LHCN-M2 (cell line): ENCODE measurements around the gene CUEDC1. TPM values are rescaled to one million over a fixed set of nuclear protein-coding genes. Genes with fewer than 3 reads are reported as not detected.

Source experiments
- DNase-seq: peaks from one replicate; pipeline ENCODE4 v3.0.0-alpha.2; 2012; ENCODE audit warnings: low read depth
- total RNA-seq: library from RNA; depleted of rRNA; stranded (reverse); fragments of >200 nt; gene quantifications from 2 replicates; pipeline ENCODE4 v1.2.3, GENCODE V29; 2014

Gene CUEDC1
- total RNA-seq, 1 experiment from 2014 or later: 29.6 TPM

GRCh38 chr17:57916925-57917858 lies 38.0 kb downstream of the CUEDC1 start:
- DNase-seq: no peak

- DNase-seq: no peak
These were observed 39.0 kb downstream of the CUEDC1 start for GRCh38 chr17:57915985-57916757.

- no peak for DNase-seq
These were observed 39.7 kb downstream of the CUEDC1 start for GRCh38 chr17:57915544-57915943.

- no peak for DNase-seq
These were observed 40.7 kb downstream of the CUEDC1 start for GRCh38 chr17:57914273-57915142.

DNA sequence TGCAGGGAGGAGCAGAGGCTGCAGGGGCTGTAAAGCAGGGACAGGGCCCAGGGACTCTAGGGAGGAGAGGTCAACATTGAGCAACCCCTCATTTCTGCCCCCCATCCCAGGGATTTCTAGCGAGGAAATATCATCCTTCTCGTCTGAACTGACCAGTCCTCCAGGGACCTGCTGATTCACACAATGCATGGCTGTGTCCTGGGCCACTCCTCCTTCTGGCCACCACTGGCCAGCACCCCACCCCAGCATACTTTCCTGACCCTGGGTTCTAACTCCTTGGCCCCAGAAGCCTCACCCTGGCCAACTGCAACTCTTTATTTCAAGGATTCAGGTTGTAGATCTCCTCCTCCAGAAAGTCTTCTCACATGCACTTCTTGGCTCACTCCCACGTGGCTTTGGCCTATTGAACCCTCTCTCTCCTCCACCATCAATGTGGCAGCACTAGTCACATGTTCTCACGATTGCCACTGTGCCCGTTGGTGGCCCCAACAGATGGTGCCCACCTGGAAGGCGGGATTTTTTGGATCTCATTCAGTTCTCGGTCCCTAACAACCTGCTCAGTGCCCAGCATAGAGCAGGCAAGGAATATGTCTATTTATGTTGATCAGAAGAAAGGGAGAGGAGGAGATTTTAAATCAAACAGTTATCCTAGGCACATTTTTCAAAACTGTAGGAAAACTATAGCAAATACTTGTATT lies 41.5 kb downstream of the CUEDC1 start:
- DNase-seq: peak; percentile 69

DNA sequence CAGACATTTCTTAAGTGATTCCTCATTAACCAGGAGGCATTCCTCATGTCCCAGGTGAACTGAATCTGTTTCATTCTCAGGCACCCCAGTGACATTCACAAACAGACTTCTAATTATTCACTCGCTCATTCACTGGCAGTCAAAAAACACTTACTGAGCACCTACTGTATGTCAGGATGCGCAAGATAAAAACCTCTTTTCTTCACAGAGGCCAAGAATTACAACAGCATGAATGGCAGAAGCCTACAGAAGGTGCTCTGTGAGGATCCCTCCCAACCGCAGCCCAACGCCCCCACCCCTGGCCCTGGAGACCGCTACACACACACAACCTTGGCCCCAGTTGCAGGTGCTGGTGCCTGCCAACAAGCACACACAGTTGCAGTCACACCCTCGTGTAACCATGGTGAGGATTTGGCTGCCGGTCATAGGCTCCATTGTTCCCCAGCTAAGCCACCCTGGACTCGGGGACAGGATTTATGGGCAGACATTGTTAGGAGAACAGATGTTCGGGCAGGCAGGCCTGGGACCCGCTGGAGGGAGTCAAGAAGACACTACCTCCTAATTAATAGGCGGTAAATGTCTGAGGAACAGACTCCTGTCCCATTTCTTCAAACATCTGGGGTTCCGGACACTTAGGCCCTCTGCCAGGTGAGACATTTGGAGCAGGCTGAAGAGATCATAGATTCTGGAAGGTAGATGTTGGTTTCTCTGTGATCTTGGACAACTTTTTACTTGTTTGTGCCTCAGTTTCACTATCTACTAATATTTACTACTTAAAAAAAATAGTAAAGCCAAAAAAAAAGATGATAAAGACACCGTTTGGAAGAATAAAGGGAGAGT lies 43.2 kb downstream of the CUEDC1 start:
- DNase-seq: no peak

- no peak for DNase-seq
These were observed 44.5 kb downstream of the CUEDC1 start for GRCh38 chr17:57910462-57911420.

DNA sequence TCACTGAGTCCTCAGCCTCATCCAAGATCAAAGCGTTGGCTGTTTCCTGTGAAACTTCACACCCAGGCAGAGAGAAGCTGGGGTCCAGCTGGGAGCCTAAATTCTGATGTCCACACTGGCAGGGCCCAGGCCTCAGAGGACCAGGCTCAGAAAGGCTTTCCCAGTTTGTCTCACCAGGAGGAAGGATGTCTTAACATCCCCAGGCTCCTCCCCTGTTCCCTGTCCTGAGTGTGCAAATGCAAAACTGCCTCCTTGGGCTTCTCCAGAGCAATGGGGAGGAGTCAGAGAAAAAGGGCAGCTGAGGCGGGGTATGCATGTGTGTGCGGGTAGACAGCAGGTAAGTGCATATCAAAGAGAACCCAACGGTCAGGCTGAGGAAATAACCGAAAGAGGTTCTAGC lies 45.7 kb downstream of the CUEDC1 start:
- no peak for DNase-seq

- no peak for DNase-seq
These were observed 46.9 kb downstream of the CUEDC1 start for GRCh38 chr17:57908278-57908677.

DNA sequence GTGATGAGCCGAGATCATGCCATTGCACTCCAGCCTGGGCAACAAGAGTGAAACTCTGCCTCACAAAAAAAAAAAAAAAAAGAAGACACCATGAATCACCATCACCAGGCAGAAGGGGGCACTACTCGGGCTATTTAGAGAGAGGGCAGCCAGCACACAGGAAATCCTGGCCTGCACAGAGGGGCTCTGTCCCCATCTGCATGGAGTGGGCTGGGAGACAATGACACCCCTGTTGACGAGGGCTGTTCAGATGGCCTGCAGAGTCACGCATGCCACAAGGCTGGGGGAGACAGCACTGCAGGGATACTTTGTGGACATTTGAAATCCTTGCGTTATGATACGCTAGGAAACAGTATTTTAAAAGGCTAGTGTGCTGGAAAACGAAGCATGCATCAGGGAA lies 48.3 kb downstream of the CUEDC1 start:
- no peak for DNase-seq

GRCh38 chr17:57905875-57906455 lies 49.2 kb downstream of the CUEDC1 start:
- no peak for DNase-seq

- DNase-seq: no peak
These were observed 51.3 kb downstream of the CUEDC1 start for GRCh38 chr17:57903961-57904360.

- peak; percentile 88 for DNase-seq
These were observed 52.1 kb downstream of the CUEDC1 start for GRCh38 chr17:57902800-57903759.

- DNase-seq: no peak
These were observed 53.0 kb downstream of the CUEDC1 start for GRCh38 chr17:57902117-57902799.

DNA sequence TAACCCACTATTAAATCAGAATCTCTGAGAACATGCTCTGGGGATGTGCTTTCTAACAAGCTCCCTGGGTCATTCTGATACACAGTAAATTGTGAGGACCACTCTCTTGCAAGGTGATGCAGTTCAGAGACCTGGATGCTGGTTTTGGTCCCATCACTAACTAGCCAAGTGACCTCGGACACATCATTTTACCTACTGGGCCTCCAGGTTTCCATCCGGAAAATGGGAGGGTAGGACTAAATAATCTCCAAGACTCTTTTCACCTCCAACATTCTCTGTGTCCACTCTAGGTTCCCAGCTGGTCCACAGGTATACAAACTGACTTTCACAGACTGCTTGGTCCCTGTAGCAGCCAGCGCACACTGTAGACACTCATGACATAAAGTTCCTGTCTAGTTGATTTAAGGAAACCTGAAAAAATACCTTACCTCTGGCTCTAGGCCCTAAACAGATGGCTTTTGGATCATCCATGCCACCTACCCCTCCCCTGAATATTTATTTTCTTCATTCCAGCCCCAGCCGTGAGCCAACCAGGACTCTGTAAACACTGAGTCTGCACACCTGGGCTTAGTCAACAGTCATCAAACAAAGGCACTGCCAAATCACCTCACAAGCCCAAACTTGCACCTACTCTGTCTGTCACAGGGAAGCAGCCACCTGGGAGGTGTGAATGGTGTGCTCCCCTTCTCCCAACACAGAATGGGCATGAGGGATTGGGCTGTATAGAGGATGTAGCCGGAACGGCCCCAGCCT lies 54.0 kb downstream of the CUEDC1 start:
- no peak for DNase-seq

GRCh38 chr17:57899822-57900221 lies 55.4 kb downstream of the CUEDC1 start:
- DNase-seq: no peak
